Medulla oblongata (tissue), 1 donor: ENCODE results near the gene ZMYM2.
"Not testable (repeated sequence)": the region's sequence is repeated elsewhere in the genome, so short reads cannot be mapped to it uniquely, and the experiment has no call there.

ENCODE experiments used
- DNase-seq: peaks from one replicate; pipeline ENCODE4 v3.0.0-alpha.2; 2015; ENCODE audit errors: extremely low spot score

The ZMYM2 gene

GRCh38 chr13:19982447-19983043 lies 24.0 kb downstream of the ZMYM2 start:
- no peak for DNase-seq

GRCh38 chr13:19984430-19985218 lies 26.1 kb downstream of the ZMYM2 start:
- DNase-seq = peak; percentile 40

- no peak for DNase-seq
Measured at GRCh38 chr13:19985219-19985556, 26.7 kb downstream of the ZMYM2 start.

GRCh38 chr13:19991531-19991930 lies 33.0 kb downstream of the ZMYM2 start:
- no peak for DNase-seq

GRCh38 chr13:19993024-19993423 lies 34.5 kb downstream of the ZMYM2 start:
- no peak for DNase-seq

GRCh38 chr13:19998960-19999359 lies 40.4 kb downstream of the ZMYM2 start:
- DNase-seq = no peak

- no peak for DNase-seq
Measured at GRCh38 chr13:20000062-20000552, 41.6 kb downstream of the ZMYM2 start.

- no peak for DNase-seq
Measured at GRCh38 chr13:20001366-20002190, 43.1 kb downstream of the ZMYM2 start.

GRCh38 chr13:20002787-20003186 lies 44.3 kb downstream of the ZMYM2 start:
- DNase-seq = no peak

GRCh38 chr13:20006206-20006605 lies 47.7 kb downstream of the ZMYM2 start:
- no peak for DNase-seq

GRCh38 chr13:20015763-20016162 lies 57.2 kb downstream of the ZMYM2 start:
- DNase-seq = no peak

- no peak for DNase-seq
Measured at GRCh38 chr13:20016649-20017364, 58.3 kb downstream of the ZMYM2 start.

GRCh38 chr13:20017365-20017711 lies 58.8 kb downstream of the ZMYM2 start:
- no peak for DNase-seq

GRCh38 chr13:20019043-20019442 lies 60.5 kb downstream of the ZMYM2 start:
- no peak for DNase-seq

- DNase-seq = no peak
Measured at GRCh38 chr13:20024702-20025101, 66.2 kb downstream of the ZMYM2 start.

GRCh38 chr13:20028953-20029352 lies 70.4 kb downstream of the ZMYM2 start:
- DNase-seq = no peak

- no peak for DNase-seq
Measured at GRCh38 chr13:20033486-20033885, 75.0 kb downstream of the ZMYM2 start.

GRCh38 chr13:20035130-20035529 lies 76.6 kb downstream of the ZMYM2 start:
- peak; percentile 25 for DNase-seq

GRCh38 chr13:20037908-20038307 lies 79.4 kb downstream of the ZMYM2 start:
- DNase-seq = no peak

GRCh38 chr13:20042603-20043002 lies 84.1 kb downstream of the ZMYM2 start:
- DNase-seq = not testable (repeated sequence)

- DNase-seq = no peak
Measured at GRCh38 chr13:20043207-20043925, 84.8 kb downstream of the ZMYM2 start.
